ENCODE results near the gene GPX4.

GPX4 gene

GRCh38 chr19:1068009-1069001 lies 35.5 kb upstream of the GPX4 start:
- peak; percentile 10 for DNase-seq

DNA sequence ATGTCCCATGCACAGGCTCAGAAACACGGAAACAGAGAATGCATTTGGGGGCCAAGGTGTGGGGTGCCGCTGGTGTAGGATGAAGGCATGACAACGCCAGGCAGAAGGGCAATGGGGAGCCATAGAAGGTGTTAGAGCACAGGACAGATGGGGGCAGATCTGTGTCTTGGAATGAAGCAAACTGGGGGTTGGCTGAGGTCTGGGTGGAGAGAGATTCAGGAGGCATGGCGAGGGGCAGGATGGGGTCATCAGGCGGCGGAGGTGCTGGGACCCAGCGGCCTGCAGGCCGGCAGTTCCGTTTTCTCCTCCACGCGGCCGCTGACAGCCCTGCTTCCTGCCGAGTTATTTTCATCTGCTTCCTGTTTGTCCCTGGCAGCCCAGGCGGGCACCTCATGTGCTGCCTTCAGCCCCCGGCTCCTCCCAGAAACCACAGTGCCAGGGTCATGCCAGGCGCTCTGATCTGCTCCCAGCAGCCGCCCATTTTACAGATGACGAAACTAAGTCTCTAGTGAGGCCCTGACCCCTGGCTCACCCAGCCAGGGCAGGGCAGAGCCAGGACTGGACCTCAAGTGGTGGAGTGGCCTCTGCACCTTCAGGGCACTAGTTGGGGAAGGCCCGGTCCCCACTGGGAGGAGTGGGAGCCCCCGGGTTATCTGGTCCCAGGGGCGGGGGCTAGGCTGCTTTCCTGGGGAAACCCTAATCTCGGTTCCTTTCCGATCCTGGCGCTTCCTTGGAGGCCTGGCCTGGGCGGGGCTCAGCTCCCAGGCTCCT lies 34.6 kb upstream of the GPX4 start:
- no peak for DNase-seq

DNA sequence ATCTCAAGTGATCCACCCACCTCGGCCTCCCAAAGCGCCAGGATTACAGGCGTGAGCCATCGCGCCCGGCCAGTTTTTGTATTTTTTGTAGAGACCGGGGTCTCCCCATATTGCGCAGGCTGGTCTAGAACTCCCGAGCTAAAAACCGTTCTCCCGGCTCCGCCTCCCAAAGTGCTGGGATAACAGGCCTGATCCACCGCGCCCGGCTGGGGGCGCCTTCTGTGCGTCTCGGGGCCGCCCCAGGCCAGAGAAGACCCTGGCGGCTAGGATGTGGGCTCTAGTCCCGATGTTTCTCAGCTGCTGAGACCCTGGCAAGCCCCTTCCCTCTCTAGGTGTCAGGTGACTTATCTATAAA lies 33.2 kb upstream of the GPX4 start:
- no peak for DNase-seq

DNA sequence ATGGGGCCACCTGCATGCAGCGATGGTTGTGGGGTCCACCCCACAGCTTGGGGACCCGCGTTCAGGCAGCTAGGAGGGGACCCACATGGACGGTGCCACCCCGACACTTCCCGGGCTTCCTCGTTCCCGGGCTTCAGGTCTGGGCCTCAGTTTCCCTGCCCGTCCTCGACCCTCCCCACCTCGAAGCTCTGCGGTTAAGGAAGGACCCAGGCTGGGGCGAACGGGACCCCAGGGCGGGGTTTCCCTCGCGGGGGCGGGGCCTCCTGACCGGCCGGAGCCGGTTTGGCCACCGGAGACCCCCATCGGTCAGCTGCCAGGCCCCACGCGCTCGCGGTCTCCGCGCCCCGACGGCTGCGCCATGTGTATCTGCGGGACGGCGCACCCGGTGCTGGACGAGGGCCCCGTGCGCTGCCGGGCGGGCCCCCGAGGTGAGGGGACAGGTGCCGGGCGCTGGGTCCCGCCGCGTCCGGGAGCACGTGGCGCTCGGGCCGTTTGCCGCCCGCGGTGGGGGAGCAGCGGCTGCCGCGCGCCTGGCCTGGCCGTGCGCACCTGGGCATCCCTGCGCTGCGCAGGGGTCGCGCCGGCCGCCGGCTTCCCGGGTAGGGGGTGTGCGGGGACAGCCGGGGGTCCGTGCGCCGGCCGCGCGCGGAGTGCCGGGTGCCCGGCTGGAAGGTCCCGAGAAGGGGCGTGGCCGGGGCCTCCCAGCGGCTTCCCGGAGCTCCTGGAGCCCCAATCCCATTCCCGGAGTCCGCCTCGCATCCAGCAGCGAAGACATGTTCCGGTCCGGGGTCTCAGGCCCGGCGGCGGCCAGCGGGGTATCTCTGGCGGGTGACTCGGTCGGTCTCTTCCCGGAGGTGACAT lies 32.6 kb upstream of the GPX4 start:
- no peak for DNase-seq

DNA sequence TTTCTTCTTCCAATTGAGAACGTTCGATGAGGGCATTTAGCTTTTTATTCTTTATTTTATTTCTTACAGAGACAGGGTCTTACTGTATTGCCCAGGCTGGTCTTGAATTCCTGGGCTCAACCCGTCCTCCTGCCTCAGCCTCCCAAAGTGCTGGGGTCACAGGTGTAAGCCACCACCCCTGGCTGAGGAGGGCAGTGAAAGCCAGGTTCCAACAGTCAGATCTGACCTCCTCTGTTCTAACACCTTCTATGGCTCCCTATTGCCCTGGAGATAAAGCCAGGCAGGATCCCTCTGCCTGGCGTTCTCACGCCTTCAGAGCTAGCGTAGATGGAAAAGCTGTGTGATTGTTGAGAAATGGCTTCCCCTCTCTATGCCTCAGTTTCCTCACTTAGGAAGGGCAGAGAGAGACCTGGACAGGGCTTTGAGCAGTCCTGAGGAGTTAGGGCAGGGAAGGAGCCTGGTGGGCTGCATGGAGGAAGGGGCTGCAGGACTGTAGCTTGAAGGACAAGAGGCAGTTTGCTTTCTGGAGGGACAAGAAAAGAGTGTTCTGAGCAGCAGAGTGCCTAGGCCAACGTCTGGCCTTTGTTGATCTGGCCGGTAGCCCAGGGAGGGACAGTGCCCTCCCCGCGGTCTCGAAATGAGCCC lies 31.3 kb upstream of the GPX4 start:
- DNase-seq = no peak

- DNase-seq = no peak
These were observed 30.5 kb upstream of the GPX4 start for GRCh38 chr19:1073063-1073955.

- no peak for DNase-seq
These were observed 29.8 kb upstream of the GPX4 start for GRCh38 chr19:1073956-1074517.

DNA sequence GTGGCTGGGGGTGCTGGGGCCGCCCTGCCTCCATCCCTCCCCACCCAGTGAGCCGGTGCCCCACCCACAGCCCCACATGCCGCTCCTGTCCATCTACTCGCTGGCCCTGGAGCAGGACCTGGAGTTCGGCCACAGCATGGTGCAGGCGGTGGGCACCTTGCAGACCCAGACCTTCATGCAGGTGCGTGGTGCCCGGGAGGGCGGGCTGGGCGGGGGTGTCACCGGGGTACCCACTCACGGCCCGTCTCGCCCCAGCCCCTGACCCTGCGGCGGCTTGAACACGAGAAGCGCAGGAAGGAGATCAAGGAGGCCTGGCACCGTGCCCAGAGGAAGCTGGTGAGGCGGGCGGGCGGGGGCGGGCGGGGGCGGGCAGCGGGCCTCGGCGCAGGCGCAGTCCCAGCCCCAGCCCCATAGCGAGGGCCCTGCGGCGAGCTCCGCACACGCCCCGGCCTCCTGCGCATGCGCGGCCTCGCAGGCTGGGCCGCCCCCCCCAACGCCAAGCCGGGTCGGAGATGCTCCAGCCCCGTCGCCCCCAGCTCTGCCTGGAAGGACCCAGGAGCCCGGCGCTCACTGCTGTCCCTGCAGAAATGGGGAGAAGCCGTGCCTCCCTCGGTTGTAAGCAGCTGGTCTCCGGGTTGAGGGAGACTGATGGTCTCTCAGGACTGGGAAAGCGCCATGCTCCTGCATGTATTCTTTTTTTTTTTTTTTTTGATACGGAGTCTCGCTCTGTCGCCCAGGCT lies 29.1 kb upstream of the GPX4 start:
- peak; percentile 76 for DNase-seq

DNA sequence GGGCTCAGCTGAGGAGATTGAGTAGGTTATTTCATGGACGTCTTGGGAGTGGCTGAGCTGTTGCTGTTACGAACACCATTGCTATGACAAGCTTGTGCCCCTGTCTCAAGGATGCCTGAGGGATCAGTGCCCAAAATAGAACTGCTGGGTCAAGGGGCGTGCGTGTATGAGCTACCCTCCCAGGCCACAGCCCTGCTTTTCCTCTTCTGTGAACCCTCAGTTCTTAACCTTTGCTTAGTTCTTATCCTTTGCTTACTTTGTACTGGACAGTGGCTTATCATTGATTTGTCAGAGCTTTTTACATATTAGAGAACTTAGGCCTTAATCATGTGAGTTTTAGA lies 27.8 kb upstream of the GPX4 start:
- no peak for DNase-seq

DNA sequence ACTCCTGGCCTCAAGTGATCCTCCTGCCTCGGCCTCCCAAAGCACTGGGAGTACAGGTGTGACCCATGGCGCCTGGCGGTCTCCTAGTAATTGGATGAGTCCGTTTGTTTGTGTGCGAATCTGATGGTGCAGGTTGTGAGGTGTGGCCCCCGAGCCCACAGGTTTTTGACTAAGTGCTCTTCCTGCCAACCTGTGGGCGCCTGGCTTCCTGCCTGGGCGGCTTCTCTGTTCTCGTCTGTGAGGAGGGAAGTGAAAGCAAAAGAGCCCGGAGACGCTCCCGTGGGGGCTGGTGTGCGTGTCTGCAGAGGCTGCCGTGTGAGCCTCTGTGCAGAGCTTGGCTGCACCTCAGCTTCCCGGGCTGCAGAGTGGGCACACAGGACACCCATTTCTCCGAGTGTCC lies 26.8 kb upstream of the GPX4 start:
- DNase-seq = no peak

- no peak for DNase-seq
These were observed 24.2 kb upstream of the GPX4 start for GRCh38 chr19:1079566-1080111.

DNA sequence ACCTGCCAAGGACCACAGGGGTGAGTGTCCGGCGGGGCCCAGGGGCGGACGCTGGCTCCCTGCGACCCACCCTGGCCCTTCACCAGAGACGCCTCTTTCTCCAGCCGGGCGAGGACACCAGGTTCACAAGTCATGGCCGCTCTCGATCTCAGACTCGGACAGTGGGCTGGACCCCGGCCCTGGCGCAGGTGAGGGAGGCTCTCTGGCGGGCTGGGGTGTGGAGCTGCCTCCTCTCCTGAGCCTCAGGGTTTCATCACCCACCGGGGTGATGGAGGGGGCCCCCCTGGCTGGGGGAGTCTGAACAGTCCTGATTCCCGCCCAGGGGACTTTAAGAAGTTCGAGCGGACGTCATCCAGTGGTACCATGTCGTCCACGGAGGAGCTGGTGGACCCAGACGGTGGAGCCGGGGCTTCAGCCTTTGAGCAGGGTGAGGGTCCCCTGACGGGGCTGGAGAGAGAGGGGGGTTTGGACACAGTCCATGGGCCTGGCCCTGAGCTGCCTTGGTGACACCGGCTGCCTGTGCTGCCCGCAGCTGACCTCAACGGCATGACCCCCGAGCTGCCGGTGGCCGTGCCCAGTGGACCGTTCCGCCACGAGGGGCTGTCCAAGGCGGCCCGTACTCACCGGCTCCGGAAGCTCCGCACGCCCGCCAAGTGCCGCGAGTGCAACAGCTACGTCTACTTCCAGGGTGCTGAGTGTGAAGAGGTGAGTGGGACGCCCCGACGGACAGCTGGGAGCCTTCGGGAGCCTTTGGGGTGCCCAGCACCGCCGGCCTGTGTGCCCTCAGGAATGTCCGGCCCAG lies 23.2 kb upstream of the GPX4 start:
- no peak for DNase-seq

- no peak for DNase-seq
These were observed 22.3 kb upstream of the GPX4 start for GRCh38 chr19:1081301-1082164.

GRCh38 chr19:1082165-1082927 lies 21.4 kb upstream of the GPX4 start:
- DNase-seq = no peak

- DNase-seq = no peak
These were observed 20.6 kb upstream of the GPX4 start for GRCh38 chr19:1082928-1083816.
